ENCODE results near the gene ADCY3.
A peak's percentile ranks its signal among the peaks of the same experiment; 100 is the strongest.
"Not testable (repeated sequence)": the region's sequence is repeated elsewhere in the genome, so short reads cannot be mapped to it uniquely, and the experiment has no call there.

Gene ADCY3

DNA sequence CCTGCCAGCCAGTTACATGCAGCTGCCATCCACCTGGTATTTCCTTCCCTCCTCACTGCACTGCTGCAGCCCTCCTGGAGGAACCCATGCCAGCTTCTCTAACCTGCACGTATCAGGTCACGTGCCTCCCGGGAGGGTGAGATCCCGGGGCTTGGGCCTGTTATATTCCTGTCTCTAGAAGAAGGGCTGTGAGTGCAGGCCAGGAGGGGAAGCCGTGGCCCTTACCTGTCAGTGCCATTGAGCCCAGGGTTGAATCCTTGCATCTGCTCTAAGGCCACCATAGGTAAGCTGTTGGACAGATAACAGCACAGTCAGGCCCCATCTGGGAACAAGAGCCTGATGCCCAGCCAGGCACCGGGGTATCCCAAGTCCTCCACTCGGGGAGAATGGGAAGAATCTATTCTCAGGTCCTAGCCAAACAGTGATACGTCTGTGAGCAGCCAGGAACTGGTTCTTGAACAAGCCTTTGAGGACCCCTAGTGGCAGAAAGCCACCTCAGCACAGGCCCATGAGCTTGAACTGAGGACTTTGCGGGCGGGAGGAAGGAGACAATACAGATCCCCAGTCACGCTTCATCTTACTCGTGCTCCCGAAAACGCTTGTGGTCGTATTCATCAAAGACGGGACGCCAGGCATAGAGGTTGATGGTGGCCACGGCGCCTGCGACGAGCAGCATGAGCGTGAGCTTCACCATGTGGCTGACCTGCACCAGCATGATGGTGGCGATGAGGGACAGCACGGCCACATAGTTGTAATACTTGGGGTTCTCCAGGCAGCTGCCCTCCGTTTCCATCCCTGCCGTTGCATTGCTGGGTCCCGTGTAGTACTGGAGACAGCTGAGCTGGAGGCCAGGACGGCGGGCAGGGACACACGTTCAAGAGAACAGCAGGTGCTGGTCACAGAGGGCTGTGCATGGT, 92.5 kb downstream of the ADCY3 start:
- DNase-seq: peak; percentile 85 to 91

DNA sequence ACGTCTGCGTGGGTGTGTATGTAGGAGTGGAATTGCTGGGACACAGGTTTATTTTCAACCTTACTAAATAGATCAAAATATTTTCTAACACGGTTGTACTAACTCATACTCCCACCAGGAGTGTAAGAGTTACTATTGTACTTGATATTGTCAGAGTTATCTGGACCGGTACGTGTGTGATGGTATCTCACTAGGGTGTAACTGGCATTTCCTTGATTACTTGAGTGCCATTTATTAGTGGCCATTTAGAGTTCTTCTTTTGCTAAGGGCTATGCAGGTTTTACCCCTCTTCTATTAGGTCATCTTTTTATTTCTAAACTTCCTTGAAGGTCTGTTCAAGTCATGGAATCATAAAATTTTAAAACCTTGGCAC, 93.3 kb downstream of the ADCY3 start:
- DNase-seq: no peak

DNA sequence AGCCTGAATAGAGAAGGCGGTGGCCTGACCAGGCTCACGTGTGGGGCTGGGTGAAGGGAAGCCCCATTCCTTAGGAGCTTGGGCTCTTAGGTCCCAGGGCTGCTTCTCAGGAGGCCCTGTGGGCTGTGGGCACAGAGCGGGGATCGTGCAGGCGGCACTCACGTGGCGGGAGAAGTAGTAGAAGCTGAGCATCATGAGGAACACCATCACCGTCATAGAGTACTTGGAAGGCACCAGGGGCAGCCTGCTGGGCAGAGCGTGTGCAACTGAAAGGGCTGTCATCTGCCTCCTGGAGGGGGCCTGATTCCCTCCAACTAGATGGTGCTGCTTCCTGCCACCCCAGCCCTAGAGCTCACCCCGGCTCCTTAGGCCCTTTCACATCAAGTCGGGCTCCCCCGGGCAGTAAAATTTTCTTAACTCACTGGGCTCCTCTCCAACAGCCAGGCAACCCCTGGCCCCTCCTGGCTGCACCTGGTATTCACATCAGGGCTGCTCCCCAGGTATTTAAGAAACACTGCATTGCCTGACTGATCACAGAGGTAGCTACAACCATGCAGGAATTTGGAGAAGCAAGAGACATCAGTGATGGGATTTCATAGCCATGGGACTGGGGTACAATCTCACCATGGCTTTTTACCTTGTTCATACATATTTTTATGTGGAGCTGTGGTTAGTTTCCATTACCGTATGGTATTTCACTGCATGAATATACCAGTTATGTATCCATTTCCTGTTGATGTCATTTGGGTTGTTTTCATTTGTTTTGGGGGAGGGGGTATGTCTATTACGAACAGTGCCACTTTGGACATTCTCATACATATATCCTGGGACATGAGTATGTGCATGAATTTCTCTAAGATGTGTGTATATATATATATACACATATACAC, 93.9 kb downstream of the ADCY3 start:
- no peak for DNase-seq

DNA sequence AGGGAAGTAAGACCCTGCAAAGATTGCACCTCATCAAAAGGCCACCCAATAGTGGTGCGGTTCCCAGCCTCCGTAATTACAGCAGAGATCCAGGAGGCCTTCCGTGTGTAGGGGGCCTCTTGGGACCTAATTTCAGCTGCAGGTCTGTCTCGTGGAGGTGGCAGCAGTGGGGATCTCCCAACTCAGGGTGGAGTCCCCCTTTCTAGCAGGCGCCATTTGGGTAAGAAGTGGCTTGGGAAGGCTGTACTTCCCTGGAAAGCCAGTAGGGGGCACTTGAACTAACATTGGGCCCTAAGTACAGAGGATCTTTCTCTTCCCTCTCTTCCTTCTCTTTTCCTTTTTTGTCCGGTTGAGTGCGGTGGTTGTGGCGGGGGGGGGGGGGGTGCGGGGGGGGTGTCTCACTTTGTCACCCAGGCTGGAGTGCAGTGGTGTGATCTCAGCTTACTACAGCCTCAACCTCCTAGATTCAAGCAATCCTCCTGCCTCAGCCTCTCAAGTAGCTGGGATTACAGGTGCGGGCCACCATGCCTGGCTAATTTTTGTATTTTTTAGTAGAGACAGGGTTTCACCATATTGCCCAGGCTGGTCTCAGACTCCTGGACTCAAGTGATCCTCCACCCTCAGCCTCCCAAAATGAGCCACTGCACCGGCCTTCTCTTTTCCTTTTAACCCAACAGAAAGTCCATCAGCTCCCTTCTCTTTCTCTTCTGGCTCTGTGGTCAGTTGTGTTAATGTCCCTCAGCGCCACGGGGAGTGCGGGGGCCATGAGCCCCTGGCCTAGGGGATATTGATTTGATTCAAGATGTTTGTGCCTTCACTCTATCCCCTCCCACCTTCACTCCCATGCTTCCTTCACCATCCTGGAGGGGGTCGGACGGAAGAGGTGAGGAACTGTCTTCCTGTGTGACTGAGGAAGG, 94.8 kb downstream of the ADCY3 start:
- DNase-seq: no peak

DNA sequence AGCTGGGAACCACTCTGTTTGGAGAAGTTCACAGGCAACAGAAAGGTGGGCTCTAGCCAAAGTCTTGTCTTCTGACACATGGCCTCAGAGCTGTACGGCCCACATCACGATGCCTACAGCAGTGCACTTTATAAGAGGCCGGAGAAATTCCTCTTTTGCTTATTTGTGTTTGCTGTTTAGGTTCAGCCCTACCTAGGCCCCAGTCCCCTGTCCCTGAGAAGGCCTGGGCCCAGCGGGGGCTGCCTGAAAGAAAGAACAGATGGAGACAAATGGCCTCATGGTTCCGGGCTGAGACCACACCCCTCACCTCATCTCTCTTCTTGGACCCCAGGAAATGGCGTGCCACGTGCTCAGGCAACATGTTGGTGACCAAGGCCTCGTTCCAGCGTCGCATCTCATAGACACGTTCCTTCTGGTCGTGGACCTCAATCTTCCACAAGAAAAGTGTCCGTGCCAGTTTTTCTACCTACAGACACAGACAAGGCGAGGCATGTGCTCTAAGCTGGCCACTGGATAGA, 95.9 kb downstream of the ADCY3 start:
- no peak for DNase-seq

DNA sequence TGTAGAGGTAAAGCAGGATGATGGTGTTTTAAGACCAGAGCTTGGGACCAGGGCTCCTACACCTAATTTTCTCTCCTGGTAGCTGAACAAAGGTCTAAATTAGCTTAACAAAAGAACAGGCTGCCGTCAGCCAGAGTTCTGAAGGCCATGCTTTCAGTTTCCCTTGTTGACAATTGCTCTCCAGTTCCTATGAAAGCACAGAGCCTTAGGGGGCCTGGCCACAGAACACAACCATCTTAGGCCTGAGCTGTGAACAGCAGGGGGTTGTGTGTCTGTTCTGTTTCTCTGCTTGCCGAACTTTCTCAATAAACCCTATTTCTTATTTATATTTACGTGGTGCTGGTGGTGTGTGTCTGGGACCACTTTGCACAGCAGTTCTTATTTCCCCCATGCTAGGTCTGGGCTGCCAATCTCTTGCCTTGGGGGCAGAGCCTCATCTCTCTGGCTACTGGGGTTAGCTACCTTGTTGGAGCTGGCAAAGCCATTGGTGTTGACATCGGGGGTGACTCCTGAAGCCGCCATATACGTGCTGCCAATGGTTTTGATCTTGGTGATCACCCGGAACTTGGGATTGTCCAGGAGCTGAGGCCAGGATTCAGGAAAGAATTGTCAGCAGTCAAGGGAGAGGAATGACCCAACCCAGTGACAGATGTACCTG, 97.9 kb downstream of the ADCY3 start:
- DNase-seq: peak; percentile 36 to 65

DNA sequence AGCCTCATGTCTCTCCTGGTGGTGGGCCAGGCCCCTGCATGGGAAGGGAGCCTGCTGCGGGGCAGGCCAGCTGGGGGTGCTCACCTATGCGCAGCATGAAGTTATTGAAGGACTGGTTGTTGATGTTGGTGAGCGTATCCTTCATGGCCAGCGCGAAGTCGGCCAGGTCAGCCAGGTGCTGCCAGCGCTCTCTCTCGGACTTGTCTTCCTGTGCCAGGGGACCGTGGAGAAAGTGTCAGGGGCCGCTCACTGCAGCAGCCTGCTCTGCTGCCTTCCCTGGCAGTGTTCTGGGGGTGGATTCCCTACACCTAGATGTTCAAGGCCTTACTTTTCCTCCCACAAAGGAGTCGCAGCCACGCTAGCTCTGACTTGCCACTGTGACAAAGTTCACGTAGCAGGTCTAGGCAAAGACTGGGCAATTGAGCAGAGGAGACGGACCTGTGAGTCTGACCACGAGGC, 98.6 kb downstream of the ADCY3 start:
- no peak for DNase-seq

DNA sequence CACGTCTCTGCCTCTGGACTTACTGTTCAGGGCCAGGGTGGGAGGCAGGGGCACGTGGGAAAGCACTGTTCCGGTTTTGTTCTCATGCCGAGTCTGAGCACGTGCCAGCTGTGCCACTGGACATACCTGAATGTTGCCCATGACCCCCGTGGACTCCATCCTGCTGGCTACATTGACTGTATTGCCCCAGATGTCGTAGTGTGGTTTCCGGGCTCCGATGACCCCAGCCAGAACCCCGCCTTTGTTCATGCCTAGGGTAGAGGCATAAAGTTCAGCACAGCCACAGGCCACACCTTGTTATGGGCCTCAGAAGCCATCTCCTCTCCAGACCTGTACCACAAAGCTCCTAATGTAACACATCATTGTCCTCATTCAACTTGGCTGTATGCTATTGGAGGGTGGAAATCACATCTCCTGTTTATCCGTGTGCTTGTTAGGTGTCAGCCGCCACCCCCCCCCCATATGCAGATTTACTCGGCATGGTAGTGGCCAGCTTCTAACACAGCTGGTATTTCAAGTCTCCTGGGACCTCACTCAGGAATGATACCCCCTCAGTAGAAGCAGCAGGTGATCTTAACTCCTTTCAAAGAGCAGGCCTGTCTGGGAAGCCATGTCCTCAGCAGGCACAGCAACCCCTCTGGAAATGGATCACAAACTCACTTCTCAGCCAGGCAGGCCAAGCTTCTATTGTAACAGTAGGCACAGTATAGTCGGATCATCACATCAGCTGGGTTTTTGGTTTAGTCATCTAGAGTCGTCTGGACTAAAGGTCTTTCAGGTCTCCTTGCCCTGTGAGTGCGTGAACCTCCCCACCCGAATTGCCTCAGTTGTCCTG, 99.2 kb downstream of the ADCY3 start:
- DNase-seq: no peak

DNA sequence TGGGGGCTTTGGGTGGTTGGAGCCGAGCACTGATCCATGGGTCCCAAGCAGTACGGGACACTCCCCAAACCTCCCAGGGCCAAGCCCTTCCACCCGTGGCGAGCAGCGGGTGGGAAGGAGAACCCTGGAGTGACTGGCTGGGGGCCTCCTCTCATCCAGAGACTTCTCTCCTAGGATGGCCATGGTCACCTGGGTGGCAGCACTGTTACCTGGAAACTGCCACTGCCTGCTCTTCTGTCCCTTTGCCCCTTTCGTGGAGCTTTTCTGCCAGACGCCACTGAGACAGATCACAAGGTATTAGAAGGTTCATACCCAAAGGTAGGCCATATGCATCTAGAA, 99.9 kb downstream of the ADCY3 start:
- no peak for DNase-seq

DNA sequence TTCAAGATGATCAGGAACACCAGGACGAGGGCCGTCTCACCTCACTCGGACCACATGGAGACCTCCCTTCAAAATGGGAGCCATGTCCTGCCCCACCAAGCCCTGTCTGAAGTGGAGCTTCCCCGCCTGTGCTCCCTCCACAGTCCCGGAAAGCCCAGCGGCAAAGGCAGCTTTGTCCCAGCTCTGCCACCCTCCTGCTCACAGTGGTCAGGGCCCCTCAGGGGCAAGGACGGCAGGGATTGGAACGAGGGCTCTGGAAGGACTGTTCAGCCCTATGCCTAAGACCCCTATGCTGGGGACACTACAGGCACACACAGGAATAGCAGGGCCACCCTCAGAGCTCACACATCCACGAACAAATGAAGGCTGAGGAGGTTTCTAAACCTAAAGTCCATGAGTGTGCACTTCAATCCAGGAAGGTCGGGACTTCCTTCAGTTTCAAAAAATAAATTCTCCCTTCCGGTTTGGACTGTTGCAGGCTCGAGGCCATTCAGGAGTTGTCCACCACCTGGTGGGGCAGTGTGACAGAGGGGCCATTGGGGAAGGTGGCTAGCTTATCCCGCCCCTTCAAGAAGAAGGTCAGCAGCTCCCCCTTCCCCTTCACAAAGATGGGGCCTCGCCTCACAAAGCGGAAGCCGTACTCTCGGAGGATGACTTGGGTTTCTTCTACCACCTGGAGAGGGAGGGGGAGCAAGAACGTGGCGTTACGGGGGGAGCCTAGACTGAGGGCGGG, 100.4 kb downstream of the ADCY3 start:
- DNase-seq: no peak

DNA sequence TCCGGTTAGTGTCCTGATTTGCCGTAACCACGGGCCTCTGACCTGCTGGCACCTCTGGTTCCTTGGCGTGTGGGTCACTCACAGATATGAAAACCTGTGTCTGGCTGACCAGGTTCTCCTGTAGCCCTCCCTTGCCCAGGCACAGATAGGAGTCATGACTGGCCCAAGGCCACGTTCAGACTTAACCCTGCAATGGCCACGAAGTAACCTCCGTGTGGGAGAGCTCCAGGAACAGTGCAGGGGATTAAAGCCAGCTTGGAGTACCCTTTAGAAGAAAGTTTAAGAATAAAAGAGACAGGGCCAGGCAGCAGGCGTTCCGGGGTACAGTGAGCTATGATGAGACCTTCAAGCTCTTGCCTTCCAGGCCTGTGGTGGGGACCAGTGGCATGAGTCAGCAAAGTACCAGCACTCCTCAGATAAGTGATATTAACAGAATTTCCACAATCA, 101.3 kb downstream of the ADCY3 start:
- DNase-seq: no peak

DNA sequence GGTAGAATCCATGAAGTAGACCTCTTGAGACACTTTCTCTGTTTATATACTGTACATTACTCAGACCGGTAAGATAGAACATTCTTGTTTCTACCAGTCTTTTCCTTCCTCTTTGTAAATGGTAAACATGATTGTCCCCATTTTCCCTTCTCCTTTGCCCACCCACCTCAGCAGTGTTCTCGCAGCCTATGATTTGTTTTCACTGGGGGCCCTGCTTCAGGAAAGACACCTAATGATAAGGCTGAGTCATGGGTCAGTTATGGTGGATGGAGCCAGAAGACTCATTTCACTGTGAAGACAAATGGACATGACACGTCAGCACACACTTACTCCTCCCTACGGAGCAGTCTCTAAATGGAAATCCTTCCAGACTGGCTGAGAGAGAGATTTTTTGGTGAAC, 103.2 kb downstream of the ADCY3 start:
- no peak for DNase-seq

DNA sequence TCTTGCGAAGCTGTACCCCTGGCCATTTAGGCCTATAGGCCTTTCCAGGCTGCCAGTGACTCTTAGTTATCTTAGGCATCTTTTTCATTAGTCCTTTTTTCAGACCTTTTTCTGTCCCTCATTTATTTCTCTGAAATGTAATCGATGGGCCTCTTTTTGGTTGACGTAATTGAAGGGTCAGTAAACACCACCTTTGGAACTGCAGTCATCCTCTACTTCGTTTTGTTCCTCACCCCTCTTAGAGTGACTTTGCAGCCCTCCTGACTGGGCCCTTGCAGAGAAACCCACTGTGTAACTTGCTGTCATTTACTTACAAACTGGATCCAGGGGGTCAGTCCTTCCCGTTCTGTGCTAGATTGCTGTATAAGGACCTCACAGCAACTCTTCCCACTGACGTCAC, 103.6 kb downstream of the ADCY3 start:
- no peak for DNase-seq

DNA sequence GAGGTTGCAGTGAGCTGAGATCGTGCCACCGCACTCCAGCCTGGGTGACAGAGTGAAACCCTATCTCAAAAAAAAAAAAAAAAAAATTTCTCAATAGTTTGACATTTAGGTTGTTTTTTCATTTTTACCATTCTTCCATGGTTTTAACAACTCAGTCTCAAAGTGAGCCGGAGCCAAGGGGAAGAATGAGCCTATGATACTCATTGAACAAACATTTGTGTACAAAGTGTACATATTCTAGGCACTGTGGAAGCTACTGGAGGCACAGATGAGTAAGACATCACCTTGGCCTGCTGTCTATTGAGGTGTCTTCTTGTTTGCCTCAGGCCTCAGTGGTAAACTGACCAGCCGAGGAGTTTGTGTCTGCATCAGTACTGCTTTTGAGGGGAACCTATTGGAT, 104.9 kb downstream of the ADCY3 start:
- no peak for DNase-seq

DNA sequence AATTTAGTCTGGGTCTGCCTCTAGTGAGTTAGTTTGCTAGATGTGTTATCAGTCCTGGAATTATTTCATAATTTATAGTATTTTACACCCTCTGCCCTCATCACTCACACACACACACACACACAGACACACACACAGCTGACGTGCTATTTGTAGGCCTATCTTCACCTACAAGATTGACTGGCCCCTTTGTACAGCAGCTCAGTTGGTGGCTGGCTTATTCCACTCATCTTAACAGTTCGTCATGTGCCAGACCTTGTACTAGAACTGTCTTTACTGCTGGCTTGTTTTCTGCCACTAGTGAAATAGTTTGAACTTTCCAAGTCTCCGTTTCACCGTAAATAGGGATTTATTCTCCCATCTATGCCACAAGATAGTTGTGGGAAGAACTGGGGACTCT, 105.5 kb downstream of the ADCY3 start:
- no peak for DNase-seq

DNA sequence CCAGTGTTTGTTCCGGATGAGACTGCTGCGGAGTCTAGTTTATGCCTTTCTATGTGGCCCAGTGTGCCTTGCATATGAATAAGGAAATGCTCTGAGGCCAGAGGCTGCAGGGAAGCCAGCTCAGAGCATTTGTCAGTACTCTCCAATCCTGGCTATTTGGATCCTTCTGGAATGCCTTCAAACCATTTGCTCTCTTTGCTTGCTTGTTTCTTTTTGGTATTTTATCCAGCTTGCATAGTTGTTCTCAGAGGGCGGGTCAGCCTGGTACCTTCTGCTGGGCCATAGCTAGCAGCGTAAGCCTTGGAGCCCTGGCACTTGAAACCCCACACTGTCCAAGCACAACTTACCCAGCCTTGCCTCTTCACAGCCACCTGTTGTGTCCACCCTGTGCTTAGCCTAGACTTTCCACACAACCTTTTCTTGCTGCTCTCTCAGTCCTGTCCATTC, 106.3 kb downstream of the ADCY3 start:
- no peak for DNase-seq

DNA sequence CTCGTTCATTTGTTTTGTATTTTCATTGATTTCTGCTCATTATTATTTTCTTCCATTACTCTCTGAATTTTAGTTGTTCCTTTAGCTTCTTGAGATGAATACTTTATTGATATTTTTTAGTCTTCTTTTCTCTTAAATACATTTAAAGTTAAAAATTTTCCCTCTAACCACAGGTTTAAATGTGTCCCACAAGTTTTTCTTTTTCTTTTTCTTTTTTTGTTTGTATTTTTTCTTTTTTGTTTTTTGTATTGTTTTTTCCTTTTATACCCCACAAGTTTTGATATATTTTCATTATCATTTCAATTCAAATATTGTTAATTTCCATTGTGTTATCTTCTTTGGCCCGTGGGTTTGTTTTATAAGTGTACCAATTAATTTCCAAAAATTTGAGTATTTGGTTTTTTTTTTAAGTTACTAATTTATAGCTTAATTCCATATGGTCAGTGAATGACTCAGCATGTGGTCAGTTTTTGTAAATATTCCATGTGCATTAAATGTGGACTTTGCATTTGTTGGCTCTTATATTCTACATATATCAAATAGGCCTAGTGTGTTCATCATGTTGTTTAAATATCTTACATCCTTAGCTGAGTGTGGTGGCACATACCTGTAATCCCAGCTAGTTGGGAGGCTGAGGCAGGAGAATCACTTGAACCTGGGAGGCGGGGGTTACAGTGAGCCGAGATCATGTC, 110.6 kb downstream of the ADCY3 start:
- no peak for DNase-seq

DNA sequence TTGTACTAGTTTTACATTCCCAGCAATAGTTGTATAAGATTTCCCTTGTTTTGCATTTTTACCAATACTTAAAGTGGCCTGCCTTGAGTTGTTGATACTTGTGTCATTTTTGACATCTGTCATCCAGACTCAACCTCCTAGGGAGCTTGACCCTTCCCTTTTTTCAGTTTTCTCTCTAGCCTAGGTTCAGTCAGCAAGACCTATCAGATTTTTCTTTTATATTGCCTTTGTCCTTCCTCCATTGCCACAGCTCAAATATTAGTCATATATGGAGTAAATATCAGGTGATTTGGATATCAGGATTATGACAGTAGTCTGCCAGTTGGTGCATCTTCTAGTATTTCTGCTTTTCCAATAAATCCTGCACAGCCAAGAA, 113.4 kb downstream of the ADCY3 start:
- no peak for DNase-seq

DNA sequence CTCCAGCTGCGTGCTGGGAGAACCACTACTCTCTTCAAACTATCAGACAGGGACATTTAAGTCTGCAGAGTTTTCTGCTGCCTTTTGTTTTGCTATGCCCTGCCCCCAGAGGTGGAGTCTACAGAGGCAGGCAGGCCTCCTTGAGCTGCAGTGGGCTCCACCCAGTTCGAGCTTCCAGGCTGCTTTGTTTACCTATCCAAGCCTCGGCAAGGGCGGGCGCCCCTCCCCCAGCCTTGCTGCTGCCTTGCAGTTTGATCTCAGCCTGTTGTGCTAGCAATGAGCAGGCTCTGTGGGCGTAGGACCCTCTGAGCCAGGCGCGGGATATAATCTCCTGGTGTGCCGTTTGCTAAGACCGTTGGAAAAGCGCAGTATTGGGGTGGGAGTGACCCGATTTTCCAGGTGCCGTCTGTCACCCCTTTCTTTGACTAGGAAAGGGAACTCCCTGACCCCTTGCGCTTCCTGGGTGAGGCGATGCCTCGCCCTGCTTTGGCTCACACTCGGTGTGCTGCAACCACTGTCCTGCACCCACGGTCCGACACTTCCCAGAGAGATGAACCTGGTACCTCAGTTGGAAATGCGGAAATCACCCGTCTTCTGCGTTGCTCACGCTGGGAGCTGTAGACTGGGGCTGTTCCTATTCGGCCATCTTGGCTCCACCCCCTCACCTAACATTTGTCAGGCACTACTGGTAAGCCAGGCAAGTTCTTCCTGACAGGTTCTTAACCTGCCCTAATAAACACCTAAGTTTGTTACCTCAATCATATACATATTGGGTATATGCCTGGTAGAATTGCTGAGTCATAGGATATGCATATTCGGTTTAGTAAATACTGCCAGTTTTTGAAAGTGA, 114.0 kb downstream of the ADCY3 start:
- not testable (repeated sequence) for DNase-seq
